ENCODE data around the gene PLAAT2.

DNA sequence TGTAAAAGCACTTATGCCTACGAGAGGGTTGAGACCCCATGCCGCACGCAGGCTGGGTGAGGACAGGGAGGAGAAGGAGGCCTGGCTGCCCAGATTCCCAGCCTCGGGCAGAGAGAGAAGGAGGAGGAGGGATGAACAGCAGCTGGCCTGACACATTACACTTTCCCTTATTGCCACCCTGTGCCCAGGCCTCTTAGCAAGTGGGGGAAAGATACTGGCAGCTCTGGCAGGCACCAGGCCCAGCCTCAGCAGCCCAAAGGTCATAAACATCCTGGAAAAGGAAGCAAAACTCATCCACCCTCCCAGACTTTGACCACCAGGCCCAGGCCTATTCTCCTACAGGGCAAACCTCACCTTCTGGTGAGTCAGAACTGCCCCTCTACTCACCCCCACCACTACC lies 46.4 kb upstream of the PLAAT2 start:
- TF ChIP-seq CTCF (IDR thresholded peaks at IDR 0.05) = no peak
- TF ChIP-seq POLR2A (IDR thresholded peaks at IDR 0.05) = no peak
